H1 (cell line): ENCODE data around the gene SLC30A7. TPM values are rescaled to one million over a fixed set of nuclear protein-coding genes. Genes with fewer than 3 reads are reported as not detected.

ENCODE experiments used
- CTCF ChIA-PET: fragments of 300-600 bp; sonication (Branson Sonifier 250); formaldehyde crosslinking; loops from one replicate; lab custom pipeline; 2021; ENCODE audit not compliant: partially characterized antibody; lab: Charles Lee
- POLR2A ChIA-PET: fragments of 300-600 bp; sonication (Branson Sonifier 250); formaldehyde crosslinking; loops from one replicate; lab custom pipeline; 2021; ENCODE audit warnings: inconsistent platforms; ENCODE audit not compliant: partially characterized antibody; lab: Charles Lee
- DNase-seq, 2 experiments: peaks; one replicate each; pipeline versions ENCODE4 v3.0.0 to v3.0.0-alpha.2; 2010 to 2022; ENCODE audit warnings: low spot score in 2 of 2, low read depth in 1 of 2, mixed read lengths in 1 of 2
- FAIRE-seq: peaks from 2 replicates; lab custom pipeline; 2011; peaks lifted over from hg19 to GRCh38; lab: Jason Lieb, UNC
- H2AFZ ChIP-seq: 2 replicates; pipeline ENCODE4 v1.8.1; 2012; ENCODE audit warnings: low read length, inconsistent platforms
- H2AK5ac ChIP-seq: 2 replicates; pipeline ENCODE4 v1.6.1; 2013; ENCODE audit warnings: low read depth, low read length
- H2BK120ac ChIP-seq: replicated peaks from 2 replicates; pipeline ENCODE3; 2013; ENCODE audit warnings: low read depth, low read length, inconsistent platforms
- H2BK12ac ChIP-seq: 2 replicates; pipeline ENCODE4 v1.6.1; 2013; ENCODE audit warnings: low read depth, low read length
- H2BK15ac ChIP-seq: 2 replicates; pipeline ENCODE4 v1.6.1; 2013; ENCODE audit warnings: low read length
- H2BK20ac ChIP-seq: 2 replicates; pipeline ENCODE4 v1.6.1; 2013; ENCODE audit warnings: low read length
- H2BK5ac ChIP-seq: 2 replicates; pipeline ENCODE4 v1.6.1; 2013; ENCODE audit warnings: low read depth, low read length
- H3K14ac ChIP-seq: 2 replicates; pipeline ENCODE4 v1.6.1; 2013; ENCODE audit warnings: inconsistent platforms; ENCODE audit not compliant: insufficient read length
- H3K18ac ChIP-seq: 2 replicates; pipeline ENCODE4 v1.6.1; 2013; ENCODE audit warnings: low read length; ENCODE audit errors: extremely low read depth
- H3K23ac ChIP-seq: 2 replicates; pipeline ENCODE4 v1.6.1; 2013; ENCODE audit warnings: inconsistent platforms; ENCODE audit not compliant: insufficient read length
- H3K23me2 ChIP-seq: 2 replicates; pipeline ENCODE4 v1.6.1; 2013; ENCODE audit warnings: low read depth, low read length
- H3K27ac ChIP-seq: 2 replicates; pipeline ENCODE4 v1.6.1; 2011; ENCODE audit warnings: low read depth, low read length, inconsistent platforms
- H3K27me3 ChIP-seq, 4 experiments: replicated peaks in 1 of 4; 1 replicate in 1 of 4; 2 replicates in 3 of 4; pipeline versions ENCODE4 v1.6.1 to v1.8.1; 2011 to 2013; ENCODE audit warnings: low read length in 3 of 4, mild to moderate bottlenecking in 3 of 4, inconsistent platforms in 2 of 4, mixed read lengths in 2 of 4, moderate library complexity in 1 of 4; ENCODE audit not compliant: control insufficient read depth in 3 of 4, insufficient read depth in 3 of 4; ENCODE audit errors: extremely low read depth in 1 of 4
- H3K36me3 ChIP-seq, 4 experiments: 2 replicates each; pipeline versions ENCODE4 v1.6.1 to v1.8.1; 2011 to 2013; ENCODE audit warnings: mild to moderate bottlenecking in 4 of 4, low read length in 3 of 4, moderate library complexity in 2 of 4, control low read depth in 1 of 4, inconsistent platforms in 1 of 4; ENCODE audit not compliant: insufficient read depth in 4 of 4, control insufficient read depth in 2 of 4
- H3K4ac ChIP-seq: replicated peaks from 2 replicates; pipeline ENCODE3; 2013; ENCODE audit warnings: low read length, low read depth, mixed read lengths, inconsistent platforms; ENCODE audit not compliant: insufficient read length
- H3K4me1 ChIP-seq, 4 experiments: replicated peaks in 1 of 4; 1 replicate in 1 of 4; 2 replicates in 3 of 4; pipeline versions ENCODE4 v1.6.1 to v1.8.1; 2011 to 2013; ENCODE audit warnings: low read length in 3 of 4, inconsistent platforms in 2 of 4, mixed read lengths in 1 of 4; ENCODE audit not compliant: insufficient read depth in 4 of 4, control insufficient read depth in 3 of 4
- H3K4me2 ChIP-seq, 2 experiments: 2 replicates each; pipeline versions ENCODE4 v1.6.1 to v1.8.1; 2011 to 2013; ENCODE audit warnings: low read depth in 2 of 2, low read length in 2 of 2, control low read depth in 1 of 2, inconsistent platforms in 1 of 2, mild to moderate bottlenecking in 1 of 2; ENCODE audit not compliant: insufficient read depth in 1 of 2
- H3K4me3 ChIP-seq, 4 experiments: fragments of 200-600, 300-600 bp in 1 of 4; sonication (generic), shearing (Covaris generic), sonication (Bioruptor Twin) in 1 of 4; 2 replicates each; pipeline versions ENCODE4 v1.5.1 to v1.8.1; 2011 to 2016; ENCODE audit warnings: low read length in 4 of 4, low read depth in 3 of 4, control low read depth in 2 of 4, inconsistent platforms in 2 of 4, mild to moderate bottlenecking in 2 of 4, mixed read lengths in 1 of 4, moderate library complexity in 1 of 4; ENCODE audit not compliant: insufficient read depth in 2 of 4; ENCODE audit errors: extremely low read depth in 1 of 4
- H3K56ac ChIP-seq: replicated peaks from 2 replicates; pipeline ENCODE3; 2013; ENCODE audit warnings: low read depth, mild to moderate bottlenecking, mixed read lengths, low read length, inconsistent platforms; ENCODE audit not compliant: insufficient read length
- H3K79me1 ChIP-seq: 2 replicates; pipeline ENCODE4 v1.6.1; 2013; ENCODE audit warnings: low read depth, low read length, control low read depth
- H3K79me2 ChIP-seq, 2 experiments: 2 replicates each; pipeline versions ENCODE4 v1.6.1 to v1.8.1; 2012 to 2013; ENCODE audit warnings: low read length in 2 of 2, mild to moderate bottlenecking in 2 of 2, inconsistent platforms in 1 of 2; ENCODE audit not compliant: insufficient read depth in 2 of 2, control insufficient read depth in 1 of 2
- H3K9ac ChIP-seq, 4 experiments: replicated peaks in 1 of 4; 1 replicate in 1 of 4; 2 replicates in 3 of 4; pipeline versions ENCODE4 v1.6.1 to v1.8.1; 2011 to 2013; ENCODE audit warnings: low read depth in 3 of 4, low read length in 3 of 4, control low read depth in 2 of 4, mild to moderate bottlenecking in 2 of 4, moderate library complexity in 2 of 4, inconsistent platforms in 1 of 4; ENCODE audit errors: extremely low read depth in 1 of 4
- H3K9me3 ChIP-seq, 2 experiments: 2 replicates each; pipeline versions ENCODE4 v1.6.1 to v1.8.1; 2012 to 2013; ENCODE audit warnings: mild to moderate bottlenecking in 2 of 2, moderate library complexity in 2 of 2, control low read depth in 1 of 2, inconsistent platforms in 1 of 2, low read depth in 1 of 2, low read length in 1 of 2, mixed read lengths in 1 of 2; ENCODE audit not compliant: insufficient read depth in 2 of 2
- H4K20me1 ChIP-seq, 2 experiments: replicated peaks in 1 of 2; 2 replicates each; pipeline versions ENCODE3 to v1.8.1; 2011 to 2013; ENCODE audit warnings: inconsistent platforms in 2 of 2, low read length in 2 of 2, mild to moderate bottlenecking in 1 of 2; ENCODE audit not compliant: insufficient read depth in 2 of 2, control insufficient read depth in 1 of 2
- H4K5ac ChIP-seq: 2 replicates; pipeline ENCODE4 v1.6.1; 2013; ENCODE audit warnings: low read length, low read depth, mixed read lengths, inconsistent platforms; ENCODE audit not compliant: insufficient read length
- H4K8ac ChIP-seq: 2 replicates; pipeline ENCODE4 v1.8.0; 2013; ENCODE audit warnings: mild to moderate bottlenecking, moderate library complexity, low read length, inconsistent platforms; ENCODE audit not compliant: insufficient read depth; ENCODE audit errors: extremely low read depth
- H4K91ac ChIP-seq: replicated peaks from 2 replicates; pipeline ENCODE3; 2013; ENCODE audit warnings: low read length, mixed read lengths, inconsistent platforms; ENCODE audit not compliant: insufficient read length
- EP300 ChIP-seq, 2 experiments: IDR thresholded peaks; 1 replicate in 1 of 2; 2 replicates in 1 of 2; pipeline ENCODE4 v1.6.1; 2011 to 2012; ENCODE audit warnings: low read depth in 2 of 2, low read length in 2 of 2, mild to moderate bottlenecking in 2 of 2, borderline replicate concordance in 1 of 2, inconsistent platforms in 1 of 2, moderate library complexity in 1 of 2
- FOSL1 ChIP-seq: IDR thresholded peaks from 2 replicates; pipeline ENCODE4 v1.6.1; 2011; ENCODE audit warnings: mild to moderate bottlenecking, low read depth, low read length, moderate library complexity; ENCODE audit not compliant: insufficient read depth
- KDM1A ChIP-seq: fragments of 200-600, 300-600 bp; sonication (generic); IDR thresholded peaks from 2 replicates; pipeline ENCODE4 v1.7.1; 2016; ENCODE audit warnings: mild to moderate bottlenecking, low read length, borderline replicate concordance
- KDM5A ChIP-seq: fragments of 200-600 bp; IDR thresholded peaks from 2 replicates; pipeline ENCODE4 v1.7.1; 2012; ENCODE audit warnings: mild to moderate bottlenecking, low read length, inconsistent platforms, mixed read lengths
- POLR2AphosphoS5 ChIP-seq: IDR thresholded peaks from 2 replicates; pipeline ENCODE4 v1.6.1; 2011; ENCODE audit warnings: low read depth, low read length
- SIRT6 ChIP-seq: IDR thresholded peaks from one replicate; pipeline ENCODE4 v1.7.1; 2012; ENCODE audit warnings: low read length, inconsistent platforms
- SP2 ChIP-seq: IDR thresholded peaks from 2 replicates; pipeline ENCODE4 v1.6.1; 2012; ENCODE audit warnings: mild to moderate bottlenecking, low read length, inconsistent platforms
- WGBS, 2 experiments: shearing (Covaris generic) in 1 of 2; methylation state at CpG; one replicate each; pipeline versions ENCODE4 v1.1.6 to v1.1.7; 2013 to 2015; ENCODE audit warnings: low lambda C conversion rate in 2 of 2, mixed read lengths in 2 of 2, inconsistent platforms in 1 of 2, low coverage in 1 of 2, missing lambda C conversion rate in 1 of 2; ENCODE audit not compliant: insufficient replicate concordance in 2 of 2, insufficient coverage in 1 of 2, insufficient read length in 1 of 2; ENCODE audit errors: extremely low coverage in 1 of 2, missing lambda C conversion rate in 1 of 2; 5-methylcytosine and 5-hydroxymethylcytosine counted together
- polyA plus RNA-seq, 7 experiments: library from polyadenylated mRNA; depleted of rRNA in 3 of 7; stranded (reverse) in 5 of 7; unstranded in 2 of 7; fragments of >200 nt in 5 of 7; fragments of 200-250 nt in 2 of 7; gene quantifications; 1 replicate in 5 of 7; 2 replicates in 1 of 7; 4 replicates in 1 of 7; pipeline versions ENCODE4 v1.2.1 to v1.2.3, GENCODE V29; 2011 to 2013; ENCODE audit warnings: missing spikeins in 2 of 7, mixed read lengths in 2 of 7
- total RNA-seq: library from RNA; stranded (reverse); fragmentation: NEBNext Ultra II Directional; extraction: Animal tissue kit (Norgen Biotek cat#: 25700); gene quantifications from 2 replicates; pipeline ENCODE4 v1.2.1, GENCODE V29; 2021
- TF ChIP-seq, protein P1 (sequence below), 3 experiments: IDR thresholded peaks; 1 replicate in 2 of 3; 2 replicates in 1 of 3; pipeline versions ENCODE4 v1.5.1 to v1.6.1; 2011; ENCODE audit warnings: low read length in 3 of 3, mild to moderate bottlenecking in 3 of 3, inconsistent platforms in 2 of 3, low read depth in 1 of 3, moderate library complexity in 1 of 3; ENCODE audit not compliant: insufficient read depth in 1 of 3; ENCODE audit errors: control extremely low read depth in 1 of 3

SLC30A7 gene
- total and polyA plus RNA-seq, 2 of the 8 experiments (the other 6 are each of a cell fraction or from before 2014, with no cell fraction given), result 5.5 to 22.1 TPM

DNA sequence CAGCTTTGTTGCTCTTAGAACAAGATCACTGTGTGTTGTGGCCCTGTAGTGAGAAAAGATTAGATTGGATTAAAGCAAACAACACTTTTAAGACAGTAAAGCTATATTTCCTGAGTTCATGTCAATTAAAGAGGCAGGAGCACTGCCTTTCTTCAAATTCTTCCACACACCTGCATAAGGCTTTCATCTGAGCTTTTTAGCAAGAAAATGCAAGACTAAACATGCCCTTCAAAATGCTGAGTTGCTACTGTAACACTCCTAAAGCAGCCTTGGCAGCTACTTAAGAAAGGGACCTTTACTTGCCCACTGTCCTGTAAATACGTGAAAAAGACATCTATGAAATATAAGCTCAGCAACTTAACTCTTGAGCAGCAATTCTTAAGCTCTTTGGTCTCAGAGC is 117.9 kb downstream of the SLC30A7 start:
- no peak overlapping the region for H2BK20ac ChIP-seq
- H2BK12ac ChIP-seq, result no peak overlapping the region
- H2BK120ac ChIP-seq, result no peak overlapping the region
- H2BK5ac ChIP-seq, result no peak overlapping the region
- CTCF ChIA-PET, result interaction anchor here (1.6 to 1.8 kb wide), 2 partner anchors 274 to 344 kb away, joined by 3 to 6 read pairs; no protein-coding TSS in a partner anchor
- DNase-seq, result no peak
- no peak overlapping the region for H3K4ac ChIP-seq
- no peak overlapping the region for H4K5ac ChIP-seq
- H4K91ac ChIP-seq, result no peak overlapping the region
- H2AFZ ChIP-seq, result no peak overlapping the region
- no peak overlapping the region for H3K9ac ChIP-seq
- FAIRE-seq, result no peak
- TF ChIP-seq KDM5A (no peak), SIRT6 (no peak), EP300 (IDR thresholded peaks at IDR 0.05; ENCODE audit: borderline replicate concordance in 1 of 2, low read depth in 2 of 2, low read length in 2 of 2) (no peak), POLR2AphosphoS5 (no peak), KDM1A (no peak), FOSL1 (no peak), SP2 (no peak)
- TF ChIP-seq, protein P1, sequence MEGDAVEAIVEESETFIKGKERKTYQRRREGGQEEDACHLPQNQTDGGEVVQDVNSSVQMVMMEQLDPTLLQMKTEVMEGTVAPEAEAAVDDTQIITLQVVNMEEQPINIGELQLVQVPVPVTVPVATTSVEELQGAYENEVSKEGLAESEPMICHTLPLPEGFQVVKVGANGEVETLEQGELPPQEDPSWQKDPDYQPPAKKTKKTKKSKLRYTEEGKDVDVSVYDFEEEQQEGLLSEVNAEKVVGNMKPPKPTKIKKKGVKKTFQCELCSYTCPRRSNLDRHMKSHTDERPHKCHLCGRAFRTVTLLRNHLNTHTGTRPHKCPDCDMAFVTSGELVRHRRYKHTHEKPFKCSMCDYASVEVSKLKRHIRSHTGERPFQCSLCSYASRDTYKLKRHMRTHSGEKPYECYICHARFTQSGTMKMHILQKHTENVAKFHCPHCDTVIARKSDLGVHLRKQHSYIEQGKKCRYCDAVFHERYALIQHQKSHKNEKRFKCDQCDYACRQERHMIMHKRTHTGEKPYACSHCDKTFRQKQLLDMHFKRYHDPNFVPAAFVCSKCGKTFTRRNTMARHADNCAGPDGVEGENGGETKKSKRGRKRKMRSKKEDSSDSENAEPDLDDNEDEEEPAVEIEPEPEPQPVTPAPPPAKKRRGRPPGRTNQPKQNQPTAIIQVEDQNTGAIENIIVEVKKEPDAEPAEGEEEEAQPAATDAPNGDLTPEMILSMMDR (IDR thresholded peaks at IDR 0.05; ENCODE audit: control extremely low read depth in 1 of 3, insufficient read depth in 1 of 3, low read depth in 1 of 3, low read length in 3 of 3), result no peak
- H3K56ac ChIP-seq, result no peak overlapping the region
- no peaks in the 10 kb centered on the region for H3K27me3 ChIP-seq
- POLR2A ChIA-PET, result interaction anchor here (0.6 kb wide), 1 partner anchor 1092 kb away, joined by 3 read pairs; no protein-coding TSS in a partner anchor
- no peak overlapping the region for H2BK15ac ChIP-seq
- no peak overlapping the region for H3K14ac ChIP-seq
- no peaks in the 10 kb centered on the region for H4K20me1 ChIP-seq
- no peaks in the 10 kb centered on the region for H3K23me2 ChIP-seq
- no peak overlapping the region for H3K18ac ChIP-seq
- WGBS, 2 experiments, result 89% methylated on average over 1 of the region's 1 CpG; no CpG with 5 or more reads in 1 of the 2 experiments
- peaks cover 0 to 22% (median 0%) of the 10 kb centered on the region in 4 experiments; a peak in 1 of 8 replicates for H3K36me3 ChIP-seq
- no peaks in the 10 kb centered on the region for H3K9me3 ChIP-seq
- H3K23ac ChIP-seq, result no peak overlapping the region
- 0 out of 4 replicates have a peak, but pooled peaks cover 0 to 4% of the 10 kb centered on the region in 2 experiments for H3K79me2 ChIP-seq
- H3K4me2 ChIP-seq, result no peak overlapping the region
- no peak overlapping the region for H3K27ac ChIP-seq
- H4K8ac ChIP-seq, result no peak overlapping the region
- H3K4me1 ChIP-seq, result no peaks in the 10 kb centered on the region; a peak in 1 of 7 replicates
- H3K79me1 ChIP-seq, result no peaks in the 10 kb centered on the region
- no peak overlapping the region for H2AK5ac ChIP-seq
- H3K4me3 ChIP-seq, result no peak overlapping the region
